GM18861 (cell line): ENCODE measurements around the gene LRRC74A.

ENCODE experiments used
- ATAC-seq: cut with Tn5 transposase; IDR thresholded peaks from one replicate; pipeline ENCODE4 v1.9.1; 2021; ENCODE audit not compliant: unreplicated experiment

The LRRC74A gene

DNA sequence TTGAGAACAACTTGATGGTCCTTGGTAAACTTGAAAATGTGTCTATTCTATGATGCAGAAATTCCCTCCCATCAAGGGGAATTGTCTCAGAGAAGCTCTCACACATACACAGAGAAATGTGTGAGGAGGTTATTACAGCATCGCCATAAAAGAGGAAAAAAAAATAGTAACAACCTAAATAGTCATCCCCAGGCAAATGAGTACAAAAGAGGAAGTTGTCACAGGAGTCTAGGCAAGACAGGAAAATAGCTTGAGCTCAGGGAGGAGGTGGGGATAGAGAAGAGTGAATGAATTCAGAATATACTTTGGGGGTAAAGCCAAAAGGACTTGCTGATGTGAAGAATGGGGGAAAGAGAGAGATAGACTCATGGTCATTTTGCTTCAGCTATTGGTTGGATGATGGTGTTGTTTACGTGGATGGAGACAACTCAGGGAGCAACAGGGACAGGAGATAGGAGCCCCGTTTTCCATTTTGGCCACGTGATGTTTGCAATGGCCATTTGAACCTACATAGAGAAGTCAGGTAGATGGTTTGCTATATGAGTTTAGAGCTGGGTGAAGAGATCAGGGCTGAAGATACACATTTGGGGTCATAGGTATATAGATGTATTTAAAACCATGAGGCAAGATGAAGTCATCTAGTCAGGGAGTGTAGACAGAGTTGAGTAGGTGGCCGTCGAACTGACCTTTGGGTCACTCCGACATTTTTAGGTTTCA lies 20.3 kb downstream of the LRRC74A start:
- no peak for ATAC-seq

DNA sequence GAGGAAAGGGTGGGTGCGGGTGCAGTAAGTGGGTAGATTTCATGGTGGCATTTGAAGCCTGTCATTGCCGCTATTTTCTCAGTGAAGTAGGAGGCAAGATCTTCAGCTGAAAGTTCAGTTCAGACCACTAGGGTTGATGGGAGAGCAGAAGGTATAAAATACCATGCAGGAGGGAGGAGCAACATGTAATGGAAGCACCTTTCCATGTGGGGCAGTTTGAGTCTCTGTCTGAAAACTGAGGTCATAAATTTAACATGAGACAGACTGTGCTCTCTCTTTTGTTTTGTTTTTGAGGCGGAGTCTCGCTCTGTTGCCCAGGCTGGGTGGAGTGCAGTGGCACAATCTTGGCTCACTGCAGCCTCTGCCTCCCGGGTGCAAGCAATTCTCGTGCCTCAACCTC lies 22.7 kb downstream of the LRRC74A start:
- ATAC-seq, result no peak

DNA sequence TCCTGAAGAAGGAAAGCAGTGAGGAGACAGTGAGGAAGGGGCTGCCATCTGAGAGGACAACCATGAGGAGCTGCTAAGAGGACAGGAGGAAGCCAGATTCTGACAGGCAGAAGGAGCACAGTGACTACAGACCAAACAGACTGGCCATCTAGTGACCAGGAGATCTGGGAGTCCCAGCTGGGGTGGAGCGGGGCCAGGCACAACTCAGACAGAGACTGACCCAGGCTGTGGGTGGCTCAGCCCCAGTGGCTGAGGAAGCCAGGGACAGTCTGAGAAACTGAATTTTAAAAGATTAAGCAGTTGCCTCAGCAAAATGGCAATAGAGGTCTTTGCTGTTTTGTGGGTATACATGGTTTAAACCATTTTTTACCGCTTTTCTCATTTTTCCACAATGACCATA lies 28.9 kb downstream of the LRRC74A start:
- no peak for ATAC-seq

DNA sequence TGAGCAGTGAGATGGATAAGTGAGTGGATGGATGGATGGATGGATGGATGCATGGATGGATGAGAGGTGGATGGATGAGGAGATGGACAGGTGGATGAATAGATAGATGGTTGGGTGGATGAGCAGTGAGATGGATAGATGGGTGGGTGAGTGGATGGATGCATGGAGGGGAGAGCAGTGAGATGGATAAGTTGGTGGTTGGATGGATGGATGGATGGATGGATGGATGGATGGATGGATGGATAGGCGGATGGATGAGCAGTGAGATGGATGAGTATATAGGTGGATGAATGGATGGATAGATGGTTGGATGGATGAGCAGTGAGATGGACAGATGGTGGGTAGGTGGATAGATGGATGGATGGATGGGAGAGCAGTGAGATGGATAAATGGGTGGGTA lies 30.6 kb downstream of the LRRC74A start:
- ATAC-seq, result no peak

DNA sequence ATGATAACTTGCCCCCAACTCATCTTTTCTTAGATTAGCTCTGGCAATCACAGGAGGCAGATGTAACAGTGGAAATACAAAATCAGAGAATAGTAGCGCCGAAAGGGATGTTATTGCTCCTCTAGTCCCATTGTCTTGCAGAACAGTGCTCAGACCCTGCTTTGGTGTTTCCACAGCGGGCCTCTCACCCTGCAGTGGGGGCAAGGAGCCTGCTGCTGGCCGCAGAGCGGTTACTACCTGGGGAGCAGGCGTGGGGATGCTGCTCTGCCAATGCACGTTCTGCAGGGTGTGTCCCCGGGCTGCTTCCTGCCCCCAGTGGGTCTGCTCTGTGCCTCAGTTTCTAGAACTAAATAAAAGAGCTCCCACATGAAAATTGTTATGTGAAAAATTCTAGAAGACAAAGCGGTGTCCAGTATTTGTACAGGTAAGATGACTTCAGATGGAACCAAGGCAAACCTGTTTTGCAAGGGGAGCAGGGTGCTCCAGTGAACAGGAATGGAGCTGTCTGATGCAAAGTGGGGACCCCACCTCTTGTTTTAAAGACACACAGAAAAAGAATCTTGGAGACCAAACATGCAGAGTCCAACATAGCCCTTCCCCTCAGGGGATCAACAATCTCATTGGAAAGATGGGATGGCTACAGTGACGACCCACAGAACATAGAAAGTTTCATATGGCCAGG lies 35.5 kb downstream of the LRRC74A start:
- ATAC-seq, result no peak

GRCh38 chr14:76862546-76863282 lies 36.5 kb downstream of the LRRC74A start:
- ATAC-seq, result no peak

DNA sequence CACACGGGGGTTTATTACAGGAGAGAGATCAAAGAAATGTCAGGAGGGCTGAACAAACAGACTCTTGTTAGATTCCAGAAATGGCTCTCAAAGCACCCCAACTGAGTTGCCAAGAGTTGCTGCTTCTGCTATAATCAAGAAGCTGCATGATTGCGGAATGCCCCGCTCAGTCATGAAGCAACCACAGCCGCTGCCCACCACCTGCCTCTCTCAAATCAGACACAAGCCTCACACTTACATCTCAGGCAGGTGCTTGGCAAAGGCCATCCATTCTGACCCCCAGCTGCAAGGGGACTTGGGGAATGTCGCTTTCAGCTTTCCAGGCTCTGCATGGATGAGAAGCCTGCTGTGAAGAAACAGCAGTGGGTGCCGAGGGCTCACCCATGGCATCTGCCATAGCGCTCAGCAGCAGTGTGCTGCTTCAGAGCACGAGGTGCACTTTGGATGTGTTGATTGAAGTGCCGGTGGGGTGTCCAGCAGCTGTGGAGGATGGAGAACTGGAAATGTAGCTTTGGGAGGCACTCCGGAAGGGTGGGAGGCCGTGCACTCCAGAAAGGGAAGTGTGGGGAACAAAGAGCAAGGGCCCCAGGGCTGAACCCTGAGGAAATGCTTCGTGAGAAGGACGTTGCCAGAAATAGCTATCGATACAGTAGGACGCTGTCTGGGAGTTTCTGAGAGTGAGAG lies 37.7 kb downstream of the LRRC74A start:
- no peak for ATAC-seq

GRCh38 chr14:76866456-76866855 lies 40.2 kb downstream of the LRRC74A start:
- no peak for ATAC-seq

GRCh38 chr14:76867516-76868453 lies 41.6 kb downstream of the LRRC74A start:
- peak; percentile 43 for ATAC-seq

GRCh38 chr14:76868454-76869170 lies 42.4 kb downstream of the LRRC74A start:
- ATAC-seq, result no peak

GRCh38 chr14:76870166-76870565 lies 44.0 kb downstream of the LRRC74A start:
- ATAC-seq, result no peak

DNA sequence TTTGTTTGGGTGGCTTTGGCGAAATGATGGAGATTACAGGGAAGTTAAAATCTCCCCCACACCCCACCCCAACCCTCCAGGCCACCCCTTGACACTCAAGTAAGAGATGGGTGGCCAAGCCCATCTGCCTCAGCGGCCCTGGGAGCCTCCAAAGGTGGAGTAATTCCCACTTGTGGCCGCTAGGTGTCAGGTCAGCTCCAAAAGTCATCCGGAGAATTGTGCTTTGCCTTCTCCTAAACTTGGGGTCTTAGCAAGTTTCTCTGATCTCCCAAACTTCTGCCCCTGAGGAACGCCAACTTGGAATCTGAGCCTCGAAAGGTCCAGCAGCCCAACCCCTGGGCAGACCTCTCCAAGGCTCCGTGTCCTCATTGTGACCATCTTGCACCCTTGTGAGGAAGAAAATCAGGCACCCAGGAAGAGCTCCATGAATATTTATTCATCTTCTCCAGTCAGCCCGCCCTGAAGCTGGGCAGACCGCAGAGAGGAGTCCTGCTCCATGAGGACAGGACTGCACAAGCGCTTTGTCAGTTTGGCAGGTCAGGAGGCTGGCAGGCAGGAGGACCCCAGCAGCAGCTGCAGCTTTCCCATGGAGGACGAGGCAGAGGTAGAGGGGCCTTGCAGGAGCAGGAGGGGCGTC lies 46.7 kb downstream of the LRRC74A start:
- no peak for ATAC-seq

GRCh38 chr14:76874734-76875133 lies 48.5 kb downstream of the LRRC74A start:
- no peak for ATAC-seq

DNA sequence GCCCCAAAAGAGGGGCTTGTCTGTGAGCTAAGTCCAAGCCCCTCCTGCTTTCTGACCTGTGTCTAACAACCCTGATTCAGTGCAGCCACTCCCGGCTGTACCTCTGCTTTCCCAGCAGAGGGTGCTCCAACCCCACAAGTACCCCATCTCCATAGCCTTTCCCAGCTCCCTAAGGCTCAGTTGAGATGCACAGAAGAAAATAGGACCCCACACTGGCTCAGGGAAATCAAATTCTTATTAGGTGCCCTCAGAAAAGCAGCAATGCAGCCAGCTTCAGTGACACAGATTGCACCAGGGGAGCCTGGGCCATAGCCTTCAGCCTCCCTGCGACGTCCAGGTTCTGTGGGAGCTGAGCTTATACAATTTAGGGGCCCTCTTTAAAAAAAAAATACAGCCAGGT lies 49.9 kb downstream of the LRRC74A start:
- no peak for ATAC-seq

- ATAC-seq, result no peak
Observed at GRCh38 chr14:76877871-76878270, 51.7 kb downstream of the LRRC74A start.

- ATAC-seq, result no peak
Observed at GRCh38 chr14:76880449-76880848, 54.2 kb downstream of the LRRC74A start.

DNA sequence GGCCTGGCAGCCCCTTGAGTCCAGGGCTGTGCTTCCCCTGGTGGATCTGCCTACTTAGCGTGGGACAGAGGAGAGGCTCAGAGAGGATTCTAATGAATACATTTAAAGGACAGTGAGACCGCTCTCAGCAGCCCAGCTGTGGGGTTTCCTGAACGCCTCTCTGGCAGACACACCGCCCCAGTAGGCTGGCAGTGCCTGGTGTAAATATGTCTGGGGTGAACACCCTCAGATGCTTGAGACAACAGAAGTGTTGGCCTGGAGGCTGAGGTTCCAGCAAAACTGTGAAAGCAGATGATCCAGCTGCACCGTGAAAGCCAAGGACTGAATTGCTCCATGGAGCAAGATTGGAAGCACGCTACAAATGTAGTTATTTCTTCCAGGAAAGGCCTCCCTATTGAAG lies 55.1 kb downstream of the LRRC74A start:
- no peak for ATAC-seq

DNA sequence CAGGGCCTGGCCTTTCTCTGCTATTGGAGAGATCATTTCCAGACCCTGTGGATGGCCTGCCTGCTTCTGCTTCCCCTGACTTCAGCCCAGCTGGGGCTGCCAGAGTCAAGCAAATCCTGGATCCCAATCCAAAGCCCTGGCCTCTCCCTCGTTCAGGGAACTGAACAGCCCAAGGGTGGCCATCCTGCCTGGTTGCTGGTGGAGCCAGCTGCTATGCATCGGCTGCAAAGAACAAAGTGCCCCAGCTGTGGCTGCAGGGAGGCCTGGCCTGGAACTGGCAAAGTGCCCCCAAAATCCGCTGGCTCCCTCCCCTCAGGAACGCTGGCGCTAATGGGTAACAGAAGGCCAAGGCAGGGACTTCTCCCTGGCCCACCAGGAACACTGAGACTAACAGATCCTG lies 56.4 kb downstream of the LRRC74A start:
- ATAC-seq, result no peak

- ATAC-seq, result no peak
Observed at GRCh38 chr14:76883447-76883846, 57.2 kb downstream of the LRRC74A start.
